Suprapubic skin (tissue), 4 donors: ENCODE measurements around the gene BICC1. TPM values are rescaled to one million over a fixed set of nuclear protein-coding genes. Genes with fewer than 3 reads are reported as not detected.

Experiments used
- DNase-seq, 2 donors: peaks; one replicate each; pipeline ENCODE4 v3.0.0-alpha.2; 2019; ENCODE audit warnings: low spot score in 2 of 2
- H3K27ac ChIP-seq: fragments of 200-600 bp; sonication (generic); one replicate; pipeline ENCODE4 v1.5.1; 2019
- H3K27me3 ChIP-seq: fragments of 200-600 bp; sonication (generic); one replicate; pipeline ENCODE4 v1.5.1; 2019
- H3K36me3 ChIP-seq: fragments of 200-600 bp; sonication (generic); one replicate; pipeline ENCODE4 v1.5.1; 2019
- H3K4me1 ChIP-seq: fragments of 200-600 bp; sonication (generic); one replicate; pipeline ENCODE4 v1.5.1; 2019
- H3K4me3 ChIP-seq: fragments of 200-600 bp; sonication (generic); one replicate; pipeline ENCODE4 v1.5.1; 2019; ENCODE audit warnings: mild to moderate bottlenecking
- H3K9me3 ChIP-seq: fragments of 200-600 bp; sonication (generic); one replicate; pipeline ENCODE4 v1.5.1; 2019
- EP300 ChIP-seq: sonication (generic); formaldehyde crosslinking; IDR thresholded peaks from one replicate; pipeline ENCODE4 v1.6.1; 2017; ENCODE audit warnings: antibody characterized with exemption
- POLR2A ChIP-seq, 2 donors: fragments of 450-650 bp; IDR thresholded peaks; one replicate each; pipeline ENCODE4 v1.6.1; 2017; ENCODE audit warnings: antibody characterized with exemption in 2 of 2, mild to moderate bottlenecking in 2 of 2, moderate library complexity in 2 of 2
- POLR2AphosphoS5 ChIP-seq, 3 donors: sonication (generic); formaldehyde crosslinking; IDR thresholded peaks; one replicate each; pipeline ENCODE4 v1.6.1; 2017; ENCODE audit warnings: antibody characterized with exemption in 3 of 3
- WGBS: methylation state at CpG from one replicate; pipeline ENCODE4 v1.1.5; 2018; 5-methylcytosine and 5-hydroxymethylcytosine counted together
- total RNA-seq, 4 donors: library from RNA; depleted of rRNA; stranded (reverse); fragments of >200 nt; gene quantifications; one replicate each; pipeline ENCODE4 v1.1.0, GENCODE V29; 2016
- TF ChIP-seq, protein P1 (sequence below), 2 donors: fragments of 200-600 bp in 1 of 2; fragments of 450-650 bp in 1 of 2; sonication (generic) in 1 of 2; IDR thresholded peaks; one replicate each; pipeline ENCODE4 v1.5.1; 2016 to 2019; ENCODE audit warnings: antibody characterized with exemption in 2 of 2, mild to moderate bottlenecking in 1 of 2, moderate library complexity in 1 of 2

Gene BICC1
- total RNA-seq, 4 donors from 2014 or later, result 2.4 to 6.9 (median 3.5) TPM

DNA sequence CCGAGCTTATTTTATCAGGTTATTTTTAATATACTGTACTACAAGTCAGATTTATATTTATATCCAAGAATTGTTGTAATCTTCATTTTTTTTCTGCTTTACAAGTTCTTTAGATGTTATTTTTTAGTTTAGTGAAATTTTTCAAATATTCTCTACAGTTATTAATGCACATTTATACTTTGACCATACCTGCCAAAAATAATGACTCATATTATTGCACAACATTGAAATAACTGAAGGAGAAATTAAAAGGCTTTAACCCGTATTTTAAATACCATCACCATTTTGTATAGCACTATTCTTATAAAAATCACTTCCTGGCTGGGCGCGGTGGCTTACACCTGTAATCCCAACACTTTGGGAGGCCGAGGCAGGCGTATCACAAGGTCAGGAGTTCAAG is 278.5 kb downstream of the BICC1 start:
- H3K27me3 ChIP-seq, result no peaks in the 10 kb centered on the region
- TF ChIP-seq, protein P1, sequence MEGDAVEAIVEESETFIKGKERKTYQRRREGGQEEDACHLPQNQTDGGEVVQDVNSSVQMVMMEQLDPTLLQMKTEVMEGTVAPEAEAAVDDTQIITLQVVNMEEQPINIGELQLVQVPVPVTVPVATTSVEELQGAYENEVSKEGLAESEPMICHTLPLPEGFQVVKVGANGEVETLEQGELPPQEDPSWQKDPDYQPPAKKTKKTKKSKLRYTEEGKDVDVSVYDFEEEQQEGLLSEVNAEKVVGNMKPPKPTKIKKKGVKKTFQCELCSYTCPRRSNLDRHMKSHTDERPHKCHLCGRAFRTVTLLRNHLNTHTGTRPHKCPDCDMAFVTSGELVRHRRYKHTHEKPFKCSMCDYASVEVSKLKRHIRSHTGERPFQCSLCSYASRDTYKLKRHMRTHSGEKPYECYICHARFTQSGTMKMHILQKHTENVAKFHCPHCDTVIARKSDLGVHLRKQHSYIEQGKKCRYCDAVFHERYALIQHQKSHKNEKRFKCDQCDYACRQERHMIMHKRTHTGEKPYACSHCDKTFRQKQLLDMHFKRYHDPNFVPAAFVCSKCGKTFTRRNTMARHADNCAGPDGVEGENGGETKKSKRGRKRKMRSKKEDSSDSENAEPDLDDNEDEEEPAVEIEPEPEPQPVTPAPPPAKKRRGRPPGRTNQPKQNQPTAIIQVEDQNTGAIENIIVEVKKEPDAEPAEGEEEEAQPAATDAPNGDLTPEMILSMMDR (IDR thresholded peaks at IDR 0.05), result no peak
- peaks cover 4% of the 10 kb centered on the region for H3K4me1 ChIP-seq
- H3K27ac ChIP-seq, result no peak overlapping the region
- H3K36me3 ChIP-seq, result no peaks in the 10 kb centered on the region
- DNase-seq, result no peak
- no peaks in the 10 kb centered on the region for H3K9me3 ChIP-seq
- WGBS, result 56% methylated on average over 6 of the region's 6 CpGs
- H3K4me3 ChIP-seq, result no peak overlapping the region

DNA sequence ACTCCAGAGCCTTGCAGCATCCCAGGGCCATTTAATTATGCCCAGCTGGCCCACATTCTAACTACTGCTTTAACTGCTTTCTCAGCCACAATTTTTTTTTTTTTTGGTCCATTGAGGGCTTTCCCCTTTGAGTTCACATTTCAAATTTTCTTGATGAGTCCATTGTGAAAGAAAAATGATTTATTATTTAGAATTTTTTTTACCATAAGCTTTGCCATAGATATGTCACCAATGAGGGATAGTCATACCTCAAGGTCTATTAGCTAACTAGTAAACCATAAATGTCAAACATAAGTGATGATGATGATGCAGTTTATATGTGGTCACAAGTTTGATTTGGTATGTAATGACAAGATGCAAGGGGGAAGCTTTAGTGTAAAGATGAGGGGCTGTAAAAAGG is 282.9 kb downstream of the BICC1 start:
- Histone ChIP-seq H3K9me3 (no peaks in the 10 kb centered on the region), H3K4me1 (peaks cover 4% of the 10 kb centered on the region), H3K36me3 (no peaks in the 10 kb centered on the region), H3K4me3 (no peak overlapping the region), H3K27ac (no peak overlapping the region), H3K27me3 (no peaks in the 10 kb centered on the region)
- no peak for DNase-seq
- TF ChIP-seq POLR2A (IDR thresholded peaks at IDR 0.05), result no peak
- TF ChIP-seq EP300, result no peak

DNA sequence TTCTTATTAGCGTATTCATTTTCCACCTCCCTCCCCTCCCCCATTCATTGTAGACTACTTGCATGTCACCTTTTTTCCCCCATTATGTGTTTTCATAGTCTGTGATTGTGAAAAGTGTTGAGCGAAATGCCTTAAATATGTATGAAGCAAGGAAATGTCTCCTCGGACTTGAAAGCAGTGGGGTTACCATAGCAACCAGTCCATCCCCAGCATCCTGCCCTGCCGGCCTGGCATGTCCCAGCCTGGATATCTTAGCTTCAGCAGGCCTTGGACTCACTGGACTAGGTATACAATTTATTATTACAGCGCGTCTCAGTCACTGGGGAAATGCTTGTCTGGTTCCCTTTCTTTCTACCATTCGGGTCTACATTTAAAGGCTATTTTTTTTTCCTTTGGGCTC is 283.6 kb downstream of the BICC1 start:
- H3K27ac ChIP-seq, result no peak overlapping the region
- WGBS, result 89% methylated on average over 7 of the region's 7 CpGs
- no peak for TF ChIP-seq POLR2A (IDR thresholded peaks at IDR 0.05)
- TF ChIP-seq, protein P1 (IDR thresholded peaks at IDR 0.05), result no peak
- TF ChIP-seq POLR2AphosphoS5 (IDR thresholded peaks at IDR 0.05), result no peak
- TF ChIP-seq EP300, result no peak
- H3K9me3 ChIP-seq, result no peaks in the 10 kb centered on the region
- peaks cover 2% of the 10 kb centered on the region for H3K4me1 ChIP-seq
- H3K4me3 ChIP-seq, result no peak overlapping the region
- no peaks in the 10 kb centered on the region for H3K27me3 ChIP-seq
- DNase-seq, result no peak
- H3K36me3 ChIP-seq, result no peaks in the 10 kb centered on the region

DNA sequence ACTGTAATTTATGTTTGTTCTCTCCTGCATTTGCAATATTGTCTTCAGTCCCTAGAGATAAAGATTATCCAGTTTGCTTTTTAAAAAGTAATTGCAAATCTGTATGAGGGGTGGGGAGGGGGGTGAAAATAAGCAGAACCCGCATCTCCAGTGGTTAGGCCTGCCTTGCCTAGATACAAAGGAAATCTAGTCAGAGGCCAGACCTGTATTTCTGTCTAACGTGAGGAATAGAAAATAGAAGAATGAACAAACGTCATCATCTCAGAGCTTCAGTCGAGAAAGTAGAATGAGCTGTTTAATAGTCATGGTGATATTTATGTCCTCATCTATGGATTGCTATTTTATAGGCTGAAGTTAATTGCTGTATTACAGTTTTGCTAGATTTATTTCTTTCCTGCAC is 284.2 kb downstream of the BICC1 start:
- no peak for DNase-seq
- Histone ChIP-seq H3K4me3 (no peak overlapping the region), H3K36me3 (peaks cover 2% of the 10 kb centered on the region), H3K9me3 (no peaks in the 10 kb centered on the region), H3K4me1 (no peaks in the 10 kb centered on the region), H3K27ac (no peak overlapping the region), H3K27me3 (no peaks in the 10 kb centered on the region)
- 63% methylated on average over 4 of the region's 4 CpGs for WGBS
- TF ChIP-seq EP300 (no peak), POLR2A (IDR thresholded peaks at IDR 0.05) (no peak), POLR2AphosphoS5 (IDR thresholded peaks at IDR 0.05) (no peak)
- TF ChIP-seq, protein P1 (IDR thresholded peaks at IDR 0.05), result no peak

DNA sequence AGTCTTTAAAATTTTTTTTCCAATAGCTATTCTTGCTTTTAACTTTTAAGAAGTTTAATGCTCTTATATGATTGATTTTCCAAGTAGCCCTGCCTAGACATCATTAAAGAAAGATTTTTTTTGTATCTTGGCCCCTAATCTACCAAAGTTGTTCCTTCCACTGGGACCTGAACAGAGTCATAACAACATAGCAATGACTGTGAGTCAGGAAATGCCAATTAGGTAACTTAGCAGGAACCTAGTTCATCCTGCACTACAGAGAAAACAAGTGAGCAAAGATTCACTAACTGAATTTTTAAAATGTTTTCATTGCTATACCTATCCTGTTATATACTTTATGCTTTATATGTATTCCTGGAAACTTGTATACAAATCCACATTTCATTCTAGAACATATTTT is 284.7 kb downstream of the BICC1 start:
- Histone ChIP-seq H3K4me3 (no peak overlapping the region), H3K27ac (no peak overlapping the region), H3K36me3 (peaks cover 6% of the 10 kb centered on the region), H3K27me3 (no peaks in the 10 kb centered on the region), H3K9me3 (no peaks in the 10 kb centered on the region), H3K4me1 (no peaks in the 10 kb centered on the region)
- TF ChIP-seq, protein P1 (IDR thresholded peaks at IDR 0.05), result no peak
- TF ChIP-seq POLR2A (IDR thresholded peaks at IDR 0.05) (no peak), EP300 (no peak), POLR2AphosphoS5 (IDR thresholded peaks at IDR 0.05) (no peak)
- DNase-seq, result no peak

DNA sequence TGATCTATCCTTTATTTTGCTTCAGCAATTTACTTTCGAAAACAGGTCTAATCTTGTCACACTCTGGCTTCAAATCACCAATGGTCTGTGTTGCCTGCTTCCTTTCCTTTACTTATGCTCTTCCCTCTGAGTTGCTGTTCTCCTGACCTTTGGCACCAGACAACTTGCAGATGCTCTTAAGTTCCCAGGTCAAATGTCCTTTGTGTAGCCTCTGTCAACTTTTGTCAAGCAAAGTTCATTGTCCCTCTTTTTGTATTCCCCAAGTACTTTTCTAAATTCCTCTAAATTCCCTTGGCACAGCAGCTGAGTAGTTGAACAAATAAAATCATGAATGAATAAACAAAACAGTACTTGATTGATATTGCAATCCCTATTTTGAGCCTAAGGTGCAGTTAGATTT is 289.4 kb downstream of the BICC1 start:
- H3K36me3 ChIP-seq, result peaks cover 8% of the 10 kb centered on the region
- no peaks in the 10 kb centered on the region for H3K27me3 ChIP-seq
- H3K27ac ChIP-seq, result no peak overlapping the region
- TF ChIP-seq POLR2AphosphoS5 (IDR thresholded peaks at IDR 0.05), result no peak
- TF ChIP-seq POLR2A (IDR thresholded peaks at IDR 0.05), result no peak
- TF ChIP-seq, protein P1 (IDR thresholded peaks at IDR 0.05), result no peak
- TF ChIP-seq EP300, result no peak
- DNase-seq, result no peak
- no peaks in the 10 kb centered on the region for H3K9me3 ChIP-seq
- no peaks in the 10 kb centered on the region for H3K4me1 ChIP-seq
- no peak overlapping the region for H3K4me3 ChIP-seq
- 76% methylated on average over 1 of the region's 1 CpG for WGBS
